ENCODE results near the gene MAFF. TPM values are rescaled to one million over a fixed set of nuclear protein-coding genes. Genes with fewer than 3 reads are reported as not detected.

The MAFF gene
- total and polyA plus RNA-seq, 9 of the 15 experiments (the other 6 are each of a cell fraction or from before 2014, with no cell fraction given): 0.51 to 8.0 (median 5.4) TPM

DNA sequence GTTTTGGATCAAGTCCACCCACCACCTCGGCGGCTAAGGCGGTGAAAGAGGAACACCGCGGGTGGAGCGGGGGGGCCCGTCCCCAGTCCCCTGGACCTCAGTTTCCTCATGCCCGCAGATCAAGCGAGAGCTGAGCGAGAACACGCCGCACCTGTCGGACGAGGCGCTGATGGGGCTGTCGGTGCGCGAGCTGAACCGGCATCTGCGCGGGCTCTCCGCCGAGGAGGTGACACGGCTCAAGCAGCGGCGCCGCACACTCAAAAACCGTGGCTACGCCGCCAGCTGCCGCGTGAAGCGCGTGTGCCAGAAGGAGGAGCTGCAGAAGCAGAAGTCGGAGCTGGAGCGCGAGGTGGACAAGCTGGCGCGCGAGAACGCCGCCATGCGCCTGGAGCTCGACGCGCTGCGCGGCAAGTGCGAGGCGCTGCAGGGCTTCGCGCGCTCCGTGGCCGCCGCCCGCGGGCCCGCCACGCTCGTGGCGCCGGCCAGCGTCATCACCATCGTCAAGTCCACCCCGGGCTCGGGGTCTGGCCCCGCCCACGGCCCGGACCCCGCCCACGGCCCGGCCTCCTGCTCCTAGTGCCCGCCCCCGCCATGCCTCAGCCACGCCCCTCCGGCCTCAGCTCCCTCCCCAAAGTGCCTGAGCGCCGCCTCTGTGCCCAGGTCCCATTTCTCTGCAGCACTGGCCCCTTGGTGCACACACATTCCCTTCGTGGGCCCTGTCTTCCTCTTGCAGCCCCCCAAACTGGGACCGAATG is 12.7 kb downstream of the MAFF start (continued):
- TF ChIP-seq TAF1 (IDR thresholded peaks at IDR 0.05; ENCODE audit: control insufficient read depth, extremely low read depth, insufficient read depth, low read length, severe bottlenecking) (no peak), HDAC1 (IDR thresholded peaks at IDR 0.05) (0 out of 4 replicates have a peak, but pooled peaks of 1 of the 2 experiments have one; percentile 39), MCM2 (IDR thresholded peaks at IDR 0.05; ENCODE audit: low read depth) (no peak), DNMT1 (IDR thresholded peaks at IDR 0.05) (no peak), TGIF2 (CRISPR knock-in tag; IDR thresholded peaks at IDR 0.05) (no peak), ETV5 (CRISPR knock-in tag; IDR thresholded peaks at IDR 0.05; ENCODE audit: low read depth) (no peak), ZNF175 (CRISPR knock-in tag; IDR thresholded peaks at IDR 0.05; ENCODE audit: low read depth) (peak; percentile 59; the same call in 1 of the 2 replicates), CREM (IDR thresholded peaks at IDR 0.05; ENCODE audit: low read depth) (peak; percentile 29; the same call in 1 of the 2 replicates), MAFG (tag; conservative IDR thresholded peaks at IDR 0.05) (no peak), TAF7 (tag; IDR thresholded peaks at IDR 0.05) (no peak), SIRT6 (IDR thresholded peaks at IDR 0.05; ENCODE audit: low read depth, low read length) (no peak), ZNF41 (CRISPR knock-in tag; conservative IDR thresholded peaks at IDR 0.05) (no peak), EGR1 (conservative IDR thresholded peaks at IDR 0.05) (peak; percentile 60), NR1H2 (CRISPR knock-in tag; IDR thresholded peaks at IDR 0.05) (no peak), MEIS2 (IDR thresholded peaks at IDR 0.05; ENCODE audit: partially characterized antibody) (no peak), SIN3A (IDR thresholded peaks at IDR 0.05; ENCODE audit: borderline replicate concordance in 2 of 2, control insufficient read depth in 1 of 2, low read depth in 2 of 2, low read length in 2 of 2) (no peak), ZNF696 (CRISPR knock-in tag; conservative IDR thresholded peaks at IDR 0.05) (no peak)
- TF ChIP-seq, protein P1, sequence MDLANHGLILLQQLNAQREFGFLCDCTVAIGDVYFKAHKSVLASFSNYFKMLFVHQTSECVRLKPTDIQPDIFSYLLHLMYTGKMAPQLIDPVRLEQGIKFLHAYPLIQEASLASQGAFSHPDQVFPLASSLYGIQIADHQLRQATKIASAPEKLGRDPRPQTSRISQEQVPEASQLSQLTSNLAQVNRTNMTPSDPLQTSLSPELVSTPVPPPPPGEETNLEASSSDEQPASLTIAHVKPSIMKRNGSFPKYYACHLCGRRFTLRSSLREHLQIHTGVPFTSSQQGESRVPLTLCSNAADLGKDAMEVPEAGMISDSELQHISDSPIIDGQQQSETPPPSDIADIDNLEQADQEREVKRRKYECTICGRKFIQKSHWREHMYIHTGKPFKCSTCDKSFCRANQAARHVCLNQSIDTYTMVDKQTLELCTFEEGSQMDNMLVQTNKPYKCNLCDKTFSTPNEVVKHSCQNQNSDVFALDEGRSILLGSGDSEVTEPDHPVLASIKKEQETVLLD (IDR thresholded peaks at IDR 0.05): no peak
- TF ChIP-seq, protein P2, sequence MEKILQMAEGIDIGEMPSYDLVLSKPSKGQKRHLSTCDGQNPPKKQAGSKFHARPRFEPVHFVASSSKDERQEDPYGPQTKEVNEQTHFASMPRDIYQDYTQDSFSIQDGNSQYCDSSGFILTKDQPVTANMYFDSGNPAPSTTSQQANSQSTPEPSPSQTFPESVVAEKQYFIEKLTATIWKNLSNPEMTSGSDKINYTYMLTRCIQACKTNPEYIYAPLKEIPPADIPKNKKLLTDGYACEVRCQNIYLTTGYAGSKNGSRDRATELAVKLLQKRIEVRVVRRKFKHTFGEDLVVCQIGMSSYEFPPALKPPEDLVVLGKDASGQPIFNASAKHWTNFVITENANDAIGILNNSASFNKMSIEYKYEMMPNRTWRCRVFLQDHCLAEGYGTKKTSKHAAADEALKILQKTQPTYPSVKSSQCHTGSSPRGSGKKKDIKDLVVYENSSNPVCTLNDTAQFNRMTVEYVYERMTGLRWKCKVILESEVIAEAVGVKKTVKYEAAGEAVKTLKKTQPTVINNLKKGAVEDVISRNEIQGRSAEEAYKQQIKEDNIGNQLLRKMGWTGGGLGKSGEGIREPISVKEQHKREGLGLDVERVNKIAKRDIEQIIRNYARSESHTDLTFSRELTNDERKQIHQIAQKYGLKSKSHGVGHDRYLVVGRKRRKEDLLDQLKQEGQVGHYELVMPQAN (IDR thresholded peaks at IDR 0.05; ENCODE audit: borderline replicate concordance): no peak
- TF ChIP-seq, protein P3, sequence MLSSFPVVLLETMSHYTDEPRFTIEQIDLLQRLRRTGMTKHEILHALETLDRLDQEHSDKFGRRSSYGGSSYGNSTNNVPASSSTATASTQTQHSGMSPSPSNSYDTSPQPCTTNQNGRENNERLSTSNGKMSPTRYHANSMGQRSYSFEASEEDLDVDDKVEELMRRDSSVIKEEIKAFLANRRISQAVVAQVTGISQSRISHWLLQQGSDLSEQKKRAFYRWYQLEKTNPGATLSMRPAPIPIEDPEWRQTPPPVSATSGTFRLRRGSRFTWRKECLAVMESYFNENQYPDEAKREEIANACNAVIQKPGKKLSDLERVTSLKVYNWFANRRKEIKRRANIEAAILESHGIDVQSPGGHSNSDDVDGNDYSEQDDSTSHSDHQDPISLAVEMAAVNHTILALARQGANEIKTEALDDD (IDR thresholded peaks at IDR 0.05): no peak
